GM23338 (cell line): Measurements from ENCODE around the gene FARSB. TPM values are rescaled to one million over a fixed set of nuclear protein-coding genes. Genes with fewer than 3 reads are reported as not detected.

Experiments used
- ATAC-seq: fragments of 200-7000 bp; cut with Tn5 transposase; 3 replicates; pipeline ENCODE4 v1.9.1; 2020
- DNase-seq: peaks from one replicate; pipeline ENCODE4 v3.0.0-alpha.2; 2015; ENCODE audit warnings: low spot score
- H2AFZ ChIP-seq: fragments of 200-600 bp; sonication (generic); 2 replicates; pipeline ENCODE4 v1.8.0; 2016; ENCODE audit warnings: antibody characterized with exemption, mild to moderate bottlenecking, moderate library complexity
- H3F3A ChIP-seq: fragments of 200-600 bp; sonication (generic); replicated peaks from 2 replicates; pipeline ENCODE4 v1.8.0; 2017; ENCODE audit warnings: antibody characterized with exemption, mixed run types, low read depth
- H3K27ac ChIP-seq: fragments of 200-600 bp; sonication (generic); 2 replicates; pipeline ENCODE4 v1.6.1; 2016; ENCODE audit warnings: low read depth
- H3K27me3 ChIP-seq: fragments of 200-600 bp; sonication (generic); 2 replicates; pipeline ENCODE4 v1.8.0; 2016; ENCODE audit warnings: mild to moderate bottlenecking, mixed run types, moderate library complexity; ENCODE audit not compliant: insufficient read depth
- H3K36me3 ChIP-seq: fragments of 200-600 bp; sonication (generic); 2 replicates; pipeline ENCODE4 v1.8.0; 2016; ENCODE audit warnings: mild to moderate bottlenecking; ENCODE audit not compliant: insufficient read depth
- H3K4me1 ChIP-seq: fragments of 200-600 bp; sonication (generic); 2 replicates; pipeline ENCODE4 v1.8.0; 2016; ENCODE audit warnings: mild to moderate bottlenecking, moderate library complexity; ENCODE audit not compliant: insufficient read depth
- H3K4me2 ChIP-seq: fragments of 200-600 bp; sonication (generic); 2 replicates; pipeline ENCODE4 v1.7.1; 2017; ENCODE audit warnings: mixed run types
- H3K4me3 ChIP-seq: fragments of 200-600 bp; sonication (generic); 2 replicates; pipeline ENCODE4 v1.6.1; 2016; ENCODE audit warnings: mixed run types
- H3K79me2 ChIP-seq: fragments of 200-600 bp; sonication (generic); replicated peaks from 2 replicates; pipeline ENCODE4 v1.8.0; 2017; ENCODE audit warnings: mild to moderate bottlenecking; ENCODE audit not compliant: insufficient read depth
- H3K9me2 ChIP-seq: fragments of 200-600 bp; sonication (generic); 2 replicates; pipeline ENCODE4 v1.8.0; 2017; ENCODE audit not compliant: insufficient read depth
- H4K20me1 ChIP-seq: fragments of 200-600 bp; sonication (generic); replicated peaks from 2 replicates; pipeline ENCODE4 v1.8.0; 2017; ENCODE audit warnings: mild to moderate bottlenecking; ENCODE audit not compliant: insufficient read depth
- H3K27ac Mint-ChIP-seq: 2 replicates; pipeline ENCODE4 v1.8.0; 2020; ENCODE audit warnings: inconsistent platforms, mild to moderate bottlenecking, moderate library complexity, mixed read lengths
- H3K27me3 Mint-ChIP-seq: 3 replicates; pipeline ENCODE4 v1.8.0; 2022; ENCODE audit warnings: low read depth, mild to moderate bottlenecking, moderate library complexity, mixed read lengths, inconsistent platforms; ENCODE audit not compliant: insufficient read depth, poor library complexity
- H3K36me3 Mint-ChIP-seq: 3 replicates; pipeline ENCODE4 v1.8.0; 2021; ENCODE audit warnings: low read depth, mild to moderate bottlenecking, inconsistent platforms, moderate library complexity, mixed read lengths
- H3K4me1 Mint-ChIP-seq: 3 replicates; pipeline ENCODE4 v1.8.0; 2020; ENCODE audit warnings: mild to moderate bottlenecking, inconsistent platforms, mixed read lengths
- H3K4me3 Mint-ChIP-seq: 3 replicates; pipeline ENCODE4 v1.8.0; 2021; ENCODE audit warnings: moderate library complexity, mild to moderate bottlenecking, inconsistent platforms, mixed read lengths
- H3K9me3 Mint-ChIP-seq: 3 replicates; pipeline ENCODE4 v1.8.0; 2020; ENCODE audit warnings: moderate library complexity, mild to moderate bottlenecking, inconsistent platforms, mixed read lengths
- EZH2 ChIP-seq: fragments of 200-600 bp; sonication (generic); IDR thresholded peaks from one replicate; pipeline ENCODE4 v1.8.0; 2017; ENCODE audit warnings: antibody characterized with exemption, mild to moderate bottlenecking, low read depth; ENCODE audit not compliant: unreplicated experiment
- EZH2phosphoT487 ChIP-seq: fragments of 200-600 bp; sonication (generic); IDR thresholded peaks from one replicate; pipeline ENCODE4 v1.8.1; 2018; ENCODE audit warnings: antibody characterized with exemption; ENCODE audit not compliant: unreplicated experiment
- JUNB ChIP-seq: IDR thresholded peaks from one replicate; pipeline ENCODE4 v1.6.1; 2016; ENCODE audit warnings: antibody characterized with exemption; ENCODE audit not compliant: unreplicated experiment
- NANOG ChIP-seq: IDR thresholded peaks from 2 replicates; pipeline ENCODE4 v1.6.1; 2016; ENCODE audit warnings: antibody characterized with exemption, borderline replicate concordance
- POLR2AphosphoS5 ChIP-seq: IDR thresholded peaks from 2 replicates; pipeline ENCODE4 v1.6.1; 2016; ENCODE audit warnings: antibody characterized with exemption, low read depth
- STAT1 ChIP-seq: IDR thresholded peaks from one replicate; pipeline ENCODE4 v1.6.1; 2016; ENCODE audit warnings: antibody characterized with exemption; ENCODE audit not compliant: unreplicated experiment
- ZNF114 ChIP-seq: fragments of 250-450 bp; sonication (Bioruptor Pico); IDR thresholded peaks from 2 replicates; pipeline ENCODE4 v1.5.0; 2020; ENCODE audit warnings: mild to moderate bottlenecking, moderate library complexity
- ZNF331 ChIP-seq: fragments of 250-450 bp; sonication (Bioruptor Pico); IDR thresholded peaks from 2 replicates; pipeline ENCODE4 v1.5.0; 2020; ENCODE audit warnings: low read depth, mild to moderate bottlenecking, moderate library complexity
- polyA plus RNA-seq: library from polyadenylated mRNA; unstranded; fragments of >200 nt; fragmentation: Nextera tagmentation; extraction: Ambion mirVana; gene quantifications from 2 replicates; pipeline ENCODE4 v1.2.1, GENCODE V29; 2016
- total RNA-seq: library from RNA; depleted of rRNA; stranded (reverse); fragments of >200 nt; shearing (Covaris generic); gene quantifications from 2 replicates; pipeline ENCODE4 v1.2.3, GENCODE V29; 2014
- TF ChIP-seq, protein P1 (sequence below): IDR thresholded peaks from one replicate; pipeline ENCODE4 v1.6.1; 2018; ENCODE audit warnings: antibody characterized with exemption; ENCODE audit not compliant: unreplicated experiment
- TF ChIP-seq, protein P2 (sequence below), 2 experiments: fragments of 200-600 bp in 1 of 2; sonication (generic) in 1 of 2; conservative IDR thresholded peaks; 2 replicates each; pipeline versions ENCODE4 v1.5.1 to v1.6.1; 2016 to 2017; ENCODE audit warnings: antibody characterized with exemption in 2 of 2, low read depth in 2 of 2, mild to moderate bottlenecking in 2 of 2, moderate library complexity in 1 of 2
- TF ChIP-seq, protein P3 (sequence below): IDR thresholded peaks from 2 replicates; pipeline ENCODE4 v1.6.1; 2016; ENCODE audit warnings: antibody characterized with exemption

The FARSB gene
- total and polyA plus RNA-seq, 2 experiments from 2014 or later: 32.5 to 40.0 TPM

DNA sequence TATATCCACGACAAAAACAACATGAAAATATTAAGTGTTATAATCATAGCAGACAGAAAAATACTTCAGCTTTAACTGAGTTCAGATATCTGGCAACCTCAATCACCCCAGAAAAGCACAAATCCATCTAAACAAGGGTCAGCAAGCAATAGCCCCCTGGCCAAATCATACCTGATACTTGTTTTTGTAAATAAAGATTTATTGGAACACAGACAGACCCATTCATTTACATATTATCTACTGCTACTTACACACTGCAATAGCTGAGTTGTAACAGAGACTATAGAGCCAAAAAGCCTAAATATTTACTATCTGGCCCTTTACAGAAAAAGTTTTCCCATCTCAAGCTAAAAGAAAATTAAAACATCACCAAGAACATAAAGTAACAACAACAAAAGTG is 12.8 kb downstream of the FARSB start:
- peaks cover 8% of the 10 kb centered on the region; the same call in 1 of the 2 replicates for H3K36me3 ChIP-seq
- no peaks in the 10 kb centered on the region for H3K27me3 ChIP-seq
- peaks cover 13% of the 10 kb centered on the region; the same call in 1 of the 2 replicates for H3K79me2 ChIP-seq

DNA sequence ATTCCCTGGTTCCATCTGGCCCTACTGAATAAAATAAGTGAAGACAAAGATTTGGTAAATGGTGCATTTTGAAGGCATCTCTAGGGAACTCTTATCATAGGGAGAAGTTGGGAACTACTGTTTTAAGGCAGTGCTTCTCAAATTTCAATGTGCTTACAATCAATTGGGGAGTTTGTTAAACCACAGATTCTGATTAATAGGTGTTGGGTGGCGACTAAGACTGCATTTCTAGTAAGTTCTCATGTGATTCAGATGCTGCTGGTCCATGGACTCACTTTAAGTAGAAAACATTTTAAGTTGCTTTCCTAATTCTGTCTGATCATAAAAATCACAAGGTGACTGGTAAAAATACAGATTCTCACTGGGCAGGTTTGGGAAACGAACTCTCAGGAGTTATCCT is 14.6 kb downstream of the FARSB start:
- peaks cover 5% of the 10 kb centered on the region; the same call in 1 of the 2 replicates for H3K79me2 ChIP-seq
- Mint-ChIP-seq H3K27me3 (peaks cover 2% of the 10 kb centered on the region), H3K36me3 (peaks cover 43% of the 10 kb centered on the region), H3K4me1 (no peaks in the 10 kb centered on the region), H3K27ac (no peak overlapping the region), H3K4me3 (no peak overlapping the region), H3K9me3 (no peaks in the 10 kb centered on the region)
- peaks cover 22% of the 10 kb centered on the region for H3K36me3 ChIP-seq
- no peak overlapping the region for H3K4me3 ChIP-seq
- H3K27ac ChIP-seq: no peak overlapping the region
- no peaks in the 10 kb centered on the region for H3F3A ChIP-seq
- no peak overlapping the region for H2AFZ ChIP-seq
- ATAC-seq: no peak
- H3K27me3 ChIP-seq: no peaks in the 10 kb centered on the region
- DNase-seq: no peak
- no peaks in the 10 kb centered on the region for H3K9me2 ChIP-seq
- no peak overlapping the region for H3K4me2 ChIP-seq
- no peaks in the 10 kb centered on the region for H3K4me1 ChIP-seq
- no peaks in the 10 kb centered on the region for H4K20me1 ChIP-seq
- TF ChIP-seq POLR2AphosphoS5 (no peak), JUNB (no peak), EZH2 (no peak), EZH2phosphoT487 (no peak), STAT1 (no peak), ZNF331 (no peak), ZNF114 (CRISPR knock-in tag) (no peak)
- TF ChIP-seq, protein P1, sequence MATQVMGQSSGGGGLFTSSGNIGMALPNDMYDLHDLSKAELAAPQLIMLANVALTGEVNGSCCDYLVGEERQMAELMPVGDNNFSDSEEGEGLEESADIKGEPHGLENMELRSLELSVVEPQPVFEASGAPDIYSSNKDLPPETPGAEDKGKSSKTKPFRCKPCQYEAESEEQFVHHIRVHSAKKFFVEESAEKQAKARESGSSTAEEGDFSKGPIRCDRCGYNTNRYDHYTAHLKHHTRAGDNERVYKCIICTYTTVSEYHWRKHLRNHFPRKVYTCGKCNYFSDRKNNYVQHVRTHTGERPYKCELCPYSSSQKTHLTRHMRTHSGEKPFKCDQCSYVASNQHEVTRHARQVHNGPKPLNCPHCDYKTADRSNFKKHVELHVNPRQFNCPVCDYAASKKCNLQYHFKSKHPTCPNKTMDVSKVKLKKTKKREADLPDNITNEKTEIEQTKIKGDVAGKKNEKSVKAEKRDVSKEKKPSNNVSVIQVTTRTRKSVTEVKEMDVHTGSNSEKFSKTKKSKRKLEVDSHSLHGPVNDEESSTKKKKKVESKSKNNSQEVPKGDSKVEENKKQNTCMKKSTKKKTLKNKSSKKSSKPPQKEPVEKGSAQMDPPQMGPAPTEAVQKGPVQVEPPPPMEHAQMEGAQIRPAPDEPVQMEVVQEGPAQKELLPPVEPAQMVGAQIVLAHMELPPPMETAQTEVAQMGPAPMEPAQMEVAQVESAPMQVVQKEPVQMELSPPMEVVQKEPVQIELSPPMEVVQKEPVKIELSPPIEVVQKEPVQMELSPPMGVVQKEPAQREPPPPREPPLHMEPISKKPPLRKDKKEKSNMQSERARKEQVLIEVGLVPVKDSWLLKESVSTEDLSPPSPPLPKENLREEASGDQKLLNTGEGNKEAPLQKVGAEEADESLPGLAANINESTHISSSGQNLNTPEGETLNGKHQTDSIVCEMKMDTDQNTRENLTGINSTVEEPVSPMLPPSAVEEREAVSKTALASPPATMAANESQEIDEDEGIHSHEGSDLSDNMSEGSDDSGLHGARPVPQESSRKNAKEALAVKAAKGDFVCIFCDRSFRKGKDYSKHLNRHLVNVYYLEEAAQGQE: no peak
- TF ChIP-seq, protein P2, sequence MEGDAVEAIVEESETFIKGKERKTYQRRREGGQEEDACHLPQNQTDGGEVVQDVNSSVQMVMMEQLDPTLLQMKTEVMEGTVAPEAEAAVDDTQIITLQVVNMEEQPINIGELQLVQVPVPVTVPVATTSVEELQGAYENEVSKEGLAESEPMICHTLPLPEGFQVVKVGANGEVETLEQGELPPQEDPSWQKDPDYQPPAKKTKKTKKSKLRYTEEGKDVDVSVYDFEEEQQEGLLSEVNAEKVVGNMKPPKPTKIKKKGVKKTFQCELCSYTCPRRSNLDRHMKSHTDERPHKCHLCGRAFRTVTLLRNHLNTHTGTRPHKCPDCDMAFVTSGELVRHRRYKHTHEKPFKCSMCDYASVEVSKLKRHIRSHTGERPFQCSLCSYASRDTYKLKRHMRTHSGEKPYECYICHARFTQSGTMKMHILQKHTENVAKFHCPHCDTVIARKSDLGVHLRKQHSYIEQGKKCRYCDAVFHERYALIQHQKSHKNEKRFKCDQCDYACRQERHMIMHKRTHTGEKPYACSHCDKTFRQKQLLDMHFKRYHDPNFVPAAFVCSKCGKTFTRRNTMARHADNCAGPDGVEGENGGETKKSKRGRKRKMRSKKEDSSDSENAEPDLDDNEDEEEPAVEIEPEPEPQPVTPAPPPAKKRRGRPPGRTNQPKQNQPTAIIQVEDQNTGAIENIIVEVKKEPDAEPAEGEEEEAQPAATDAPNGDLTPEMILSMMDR (conservative IDR thresholded peaks at IDR 0.05; ENCODE audit: low read depth in 2 of 2): no peak
- TF ChIP-seq, protein P3, sequence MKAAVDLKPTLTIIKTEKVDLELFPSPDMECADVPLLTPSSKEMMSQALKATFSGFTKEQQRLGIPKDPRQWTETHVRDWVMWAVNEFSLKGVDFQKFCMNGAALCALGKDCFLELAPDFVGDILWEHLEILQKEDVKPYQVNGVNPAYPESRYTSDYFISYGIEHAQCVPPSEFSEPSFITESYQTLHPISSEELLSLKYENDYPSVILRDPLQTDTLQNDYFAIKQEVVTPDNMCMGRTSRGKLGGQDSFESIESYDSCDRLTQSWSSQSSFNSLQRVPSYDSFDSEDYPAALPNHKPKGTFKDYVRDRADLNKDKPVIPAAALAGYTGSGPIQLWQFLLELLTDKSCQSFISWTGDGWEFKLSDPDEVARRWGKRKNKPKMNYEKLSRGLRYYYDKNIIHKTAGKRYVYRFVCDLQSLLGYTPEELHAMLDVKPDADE: no peak

More for the DNA sequence above, 12.8 kb downstream of the FARSB start:
- Mint-ChIP-seq H3K27ac (no peak overlapping the region), H3K9me3 (no peaks in the 10 kb centered on the region), H3K36me3 (peaks cover 39% of the 10 kb centered on the region), H3K4me3 (no peak overlapping the region), H3K27me3 (peaks cover 2% of the 10 kb centered on the region), H3K4me1 (no peaks in the 10 kb centered on the region)
- Histone ChIP-seq H3K4me1 (no peaks in the 10 kb centered on the region), H4K20me1 (no peaks in the 10 kb centered on the region), H3F3A (no peaks in the 10 kb centered on the region), H3K4me3 (no peak overlapping the region), H3K4me2 (no peak overlapping the region), H3K9me2 (no peaks in the 10 kb centered on the region), H2AFZ (no peak overlapping the region), H3K27ac (no peak overlapping the region)
- DNase-seq (no peak), ATAC-seq (no peak)
- TF ChIP-seq ZNF114 (CRISPR knock-in tag) (no peak), NANOG (no peak), ZNF331 (no peak), STAT1 (no peak)
